NCI-H82 (cell line): ENCODE data around the gene ARHGEF4.

Experiments used
- DNase-seq: peaks from one replicate; lab custom pipeline; 2025; lab: John Stamatoyannopoulos, UW

The ARHGEF4 gene

GRCh38 chr2:131093006-131093695 is 256.4 kb downstream of the ARHGEF4 start, which contains the start of gene FAM168B:
FAM168B (minus strand) TSS chr2:131093460; CDS start chr2:131082646, 10,814 bp downstream.
- DNase-seq = peak; percentile 88

GRCh38 chr2:131093696-131094462 is 257.2 kb downstream of the ARHGEF4 start:
- DNase-seq = peak; percentile 85

- peak; percentile 34 for DNase-seq
Observed at GRCh38 chr2:131094463-131095281, 258.0 kb downstream of the ARHGEF4 start.
